HTERT RPE-1 (cell line): ENCODE data around the gene LRIG1.
"Not testable (repeated sequence)": the region's sequence is repeated elsewhere in the genome, so short reads cannot be mapped to it uniquely, and the experiment has no call there.

Source experiments
- in situ Hi-C: fragments of 300-500 bp; cut with MboI; formaldehyde crosslinking; loops from 4 replicates; pipeline ENCODE4 v1.14.3; 2020; ENCODE audit warnings: low sequenced_read_pairs

LRIG1 gene

GRCh38 chr3:66427352-66427751, 73.5 kb downstream of the LRIG1 start:
- in situ Hi-C loops: no loop called here

- in situ Hi-C loops: no loop called here
These were observed 74.7 kb downstream of the LRIG1 start for GRCh38 chr3:66426135-66426534.

GRCh38 chr3:66425576-66426114, 75.2 kb downstream of the LRIG1 start:
- in situ Hi-C loops: no loop called here

- in situ Hi-C loops: no loop called here
These were observed 75.8 kb downstream of the LRIG1 start for GRCh38 chr3:66425032-66425431.

GRCh38 chr3:66423791-66424190, 77.0 kb downstream of the LRIG1 start:
- in situ Hi-C loops: no loop called here

- in situ Hi-C loops: not testable (repeated sequence)
These were observed 78.9 kb downstream of the LRIG1 start for GRCh38 chr3:66421893-66422292.

- in situ Hi-C loops: not testable (repeated sequence)
These were observed 79.7 kb downstream of the LRIG1 start for GRCh38 chr3:66421144-66421543.

GRCh38 chr3:66419036-66419435, 81.8 kb downstream of the LRIG1 start:
- in situ Hi-C loops: no loop called here

- in situ Hi-C loops: no loop called here
These were observed 82.3 kb downstream of the LRIG1 start for GRCh38 chr3:66418475-66418931.

GRCh38 chr3:66416556-66417304, 84.1 kb downstream of the LRIG1 start:
- in situ Hi-C loops: no loop called here

GRCh38 chr3:66415867-66416428, 84.9 kb downstream of the LRIG1 start:
- in situ Hi-C loops: no loop called here

- in situ Hi-C loops: no loop called here
These were observed 86.0 kb downstream of the LRIG1 start for GRCh38 chr3:66414846-66415245.

GRCh38 chr3:66413151-66413751, 87.6 kb downstream of the LRIG1 start:
- in situ Hi-C loops: no loop called here

GRCh38 chr3:66411961-66412887, 88.6 kb downstream of the LRIG1 start:
- in situ Hi-C loops: no loop called here

GRCh38 chr3:66411474-66411873, 89.3 kb downstream of the LRIG1 start:
- in situ Hi-C loops: no loop called here

- in situ Hi-C loops: no loop called here
These were observed 89.8 kb downstream of the LRIG1 start for GRCh38 chr3:66410976-66411375.

- in situ Hi-C loops: no loop called here
These were observed 90.8 kb downstream of the LRIG1 start for GRCh38 chr3:66409771-66410754.

- in situ Hi-C loops: no loop called here
These were observed 93.1 kb downstream of the LRIG1 start for GRCh38 chr3:66407611-66408218.
